Hindlimb muscle (tissue), 1 donor: ENCODE measurements around the gene KIAA0753. TPM values are rescaled to one million over a fixed set of nuclear protein-coding genes. Genes with fewer than 3 reads are reported as not detected.
"Not testable (repeated sequence)": the region's sequence is repeated elsewhere in the genome, so short reads cannot be mapped to it uniquely, and the experiment has no call there.

ENCODE experiments used
- DNase-seq: peaks from one replicate; pipeline ENCODE4 v3.0.0-alpha.2; 2013
- polyA plus RNA-seq: library from polyadenylated mRNA; unstranded; fragments of 120-200 nt; gene quantifications from one replicate; pipeline ENCODE4 v1.2.1, GENCODE V29; 2013; ENCODE audit not compliant: insufficient read length

KIAA0753 gene
- polyA plus RNA-seq, 1 donor, result 12.9 TPM

GRCh38 chr17:6596941-6597340 lies 43.6 kb downstream of the KIAA0753 start:
- no peak for DNase-seq

- no peak for DNase-seq
Measured at GRCh38 chr17:6596511-6596910, 44.0 kb downstream of the KIAA0753 start.

GRCh38 chr17:6596081-6596480 lies 44.4 kb downstream of the KIAA0753 start:
- DNase-seq, result no peak

GRCh38 chr17:6593371-6593770 lies 47.1 kb downstream of the KIAA0753 start:
- DNase-seq, result not testable (repeated sequence)

- no peak for DNase-seq
Measured at GRCh38 chr17:6592173-6592572, 48.3 kb downstream of the KIAA0753 start.

- no peak for DNase-seq
Measured at GRCh38 chr17:6591599-6592158, 48.8 kb downstream of the KIAA0753 start.

GRCh38 chr17:6589266-6589946 lies 51.1 kb downstream of the KIAA0753 start:
- DNase-seq, result no peak

- no peak for DNase-seq
Measured at GRCh38 chr17:6588165-6588564, 52.3 kb downstream of the KIAA0753 start.

- no peak for DNase-seq
Measured at GRCh38 chr17:6587310-6587709, 53.2 kb downstream of the KIAA0753 start.

GRCh38 chr17:6583411-6583810 lies 57.1 kb downstream of the KIAA0753 start:
- no peak for DNase-seq

GRCh38 chr17:6580625-6581024 lies 59.9 kb downstream of the KIAA0753 start:
- no peak for DNase-seq

- DNase-seq, result no peak
Measured at GRCh38 chr17:6578491-6578890, 62.0 kb downstream of the KIAA0753 start.

- DNase-seq, result no peak
Measured at GRCh38 chr17:6577686-6578263, 62.7 kb downstream of the KIAA0753 start.

GRCh38 chr17:6576038-6576785 lies 64.3 kb downstream of the KIAA0753 start:
- no peak for DNase-seq

GRCh38 chr17:6575596-6575988 lies 64.9 kb downstream of the KIAA0753 start:
- DNase-seq, result no peak

- DNase-seq, result no peak
Measured at GRCh38 chr17:6574687-6575595, 65.6 kb downstream of the KIAA0753 start.

GRCh38 chr17:6573982-6574686 lies 66.4 kb downstream of the KIAA0753 start:
- DNase-seq, result no peak

- DNase-seq, result not testable (repeated sequence)
Measured at GRCh38 chr17:6573495-6573894, 67.0 kb downstream of the KIAA0753 start.

GRCh38 chr17:6572972-6573370 lies 67.5 kb downstream of the KIAA0753 start:
- no peak for DNase-seq

- no peak for DNase-seq
Measured at GRCh38 chr17:6571452-6571781, 69.1 kb downstream of the KIAA0753 start.

- DNase-seq, result no peak
Measured at GRCh38 chr17:6570731-6571451, 69.6 kb downstream of the KIAA0753 start.
